Measurements from ENCODE around the gene AKIRIN1. TPM values are rescaled to one million over a fixed set of nuclear protein-coding genes. Genes with fewer than 3 reads are reported as not detected.
"Not testable (repeated sequence)": the region's sequence is repeated elsewhere in the genome, so short reads cannot be mapped to it uniquely, and the experiment has no call there.

AKIRIN1 gene
- polyA plus RNA-seq, 3 donors, result 9.5 to 47.0 (median 45.8) TPM

DNA sequence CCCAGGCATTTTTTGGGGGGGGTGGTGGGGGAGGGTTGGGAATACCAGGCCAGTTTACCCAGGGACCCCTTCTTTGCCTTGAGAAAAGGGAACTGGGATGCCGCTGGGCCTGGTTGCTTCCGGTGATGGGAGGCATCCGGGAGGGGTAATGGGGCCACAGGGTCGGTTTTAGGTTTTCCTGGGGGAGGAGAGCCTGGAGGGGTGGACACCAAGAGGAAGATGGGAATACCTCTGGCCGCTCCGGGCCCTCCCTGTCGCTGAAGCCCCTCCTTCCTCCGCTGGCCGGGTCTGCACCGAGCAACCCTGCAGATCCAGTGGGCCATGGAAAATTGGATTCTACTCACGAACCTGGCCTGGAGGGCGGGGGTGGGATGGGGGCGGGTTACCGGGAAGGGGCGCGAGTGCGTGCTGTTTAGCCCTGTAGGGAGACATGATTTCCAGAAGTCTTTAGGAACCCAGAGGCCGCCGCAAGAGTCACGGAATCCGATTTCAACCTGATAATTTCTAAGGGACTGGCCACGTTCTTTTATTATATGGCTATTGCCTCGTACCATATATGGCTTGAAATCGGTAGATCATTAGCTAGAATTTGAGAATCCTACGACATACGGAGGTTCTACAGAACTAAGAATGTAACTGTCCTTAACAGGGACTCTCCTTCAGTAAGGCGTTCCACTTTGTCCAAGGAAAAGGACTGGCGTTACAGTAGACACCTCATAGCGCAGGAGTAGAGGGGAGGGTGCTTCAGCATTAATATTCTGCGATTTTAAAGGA lies 749 bp downstream of the AKIRIN1 start:
- H3K27ac ChIP-seq (ENCODE audit: low read depth, low read length), result peak overlapping the region; percentile 91
- 0 to 1% (median 1%) methylated on average over 30 of the region's 30 CpGs for WGBS, 3 donors

DNA sequence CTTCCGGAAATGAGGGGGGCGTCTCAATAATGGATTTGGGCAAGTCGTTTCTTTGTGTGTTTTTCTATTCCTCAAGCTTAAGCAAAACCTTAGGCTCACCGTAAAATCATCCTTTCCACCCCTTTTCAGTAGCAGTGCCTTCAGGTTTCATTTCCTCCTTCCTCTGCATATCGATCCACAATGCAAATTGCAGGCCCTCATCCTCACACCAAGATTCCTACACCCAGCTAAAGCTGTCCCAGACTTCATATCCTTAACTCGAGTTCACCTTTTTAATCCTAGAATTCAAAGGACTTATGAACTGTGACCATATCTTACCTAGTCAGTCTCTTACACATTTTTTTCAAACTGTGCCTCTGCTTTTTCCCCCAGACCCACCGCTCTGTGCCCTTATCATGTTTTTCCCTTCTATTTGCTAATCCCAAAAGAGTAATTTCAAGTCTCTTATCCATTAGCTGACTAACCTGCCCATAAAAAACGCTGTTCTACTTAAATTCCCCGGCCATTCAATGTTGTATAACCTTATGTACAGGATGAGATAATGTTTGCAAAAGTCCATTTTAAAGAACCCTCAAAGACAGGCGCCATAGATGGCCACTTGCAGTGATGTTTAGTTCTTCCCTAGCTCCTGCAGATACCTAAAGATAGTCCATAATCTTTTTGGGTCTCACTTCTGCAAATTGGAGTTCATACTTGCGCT lies 1.5 kb downstream of the AKIRIN1 start:
- WGBS, 3 donors, result 15 to 30% (median 26%) methylated on average over 11 of the region's 11 CpGs
- no peak overlapping the region for H3K27ac ChIP-seq (ENCODE audit: low read depth, low read length)

- 83 to 91% (median 91%) methylated on average over 5 of the region's 5 CpGs for WGBS, 3 donors
- H3K27ac ChIP-seq (ENCODE audit: low read depth, low read length), result no peak overlapping the region
These were observed 3.1 kb downstream of the AKIRIN1 start for GRCh38 chr1:38994196-38994595.

GRCh38 chr1:38997034-38997900 lies 6.2 kb downstream of the AKIRIN1 start:
- no peak overlapping the region for H3K27ac ChIP-seq (ENCODE audit: low read depth, low read length)
- WGBS, 3 donors, result 47 to 68% (median 59%) methylated on average over 4 of the region's 4 CpGs

GRCh38 chr1:38997901-38998190 lies 6.8 kb downstream of the AKIRIN1 start:
- 37 to 55% (median 48%) methylated on average over 3 of the region's 3 CpGs for WGBS, 3 donors
- no peak overlapping the region for H3K27ac ChIP-seq (ENCODE audit: low read depth, low read length)

GRCh38 chr1:39001516-39002421 lies 10.7 kb downstream of the AKIRIN1 start:
- H3K27ac ChIP-seq (ENCODE audit: low read depth, low read length), result no peak overlapping the region
- WGBS, 3 donors, result 86 to 89% (median 88%) methylated on average over 5 of the region's 5 CpGs

DNA sequence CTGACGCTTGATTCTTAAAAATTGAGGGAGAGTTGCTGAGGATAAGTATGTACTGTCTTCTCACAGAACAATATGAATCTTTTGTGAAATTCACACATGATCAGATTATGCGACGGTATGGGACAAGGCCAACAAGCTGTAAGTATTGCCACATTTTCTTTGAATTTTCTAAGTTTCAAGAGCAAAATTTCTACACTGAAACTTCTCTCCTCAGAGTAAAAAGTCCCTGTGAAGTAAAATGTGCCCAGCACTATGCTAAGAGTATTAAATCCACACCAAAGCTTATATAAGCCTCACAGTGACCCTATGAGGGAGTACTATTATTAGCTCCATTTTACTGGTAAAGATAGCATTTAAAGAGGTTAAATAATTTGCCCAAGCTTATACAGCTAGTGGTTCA lies 12.2 kb downstream of the AKIRIN1 start:
- H3K27ac ChIP-seq (ENCODE audit: low read depth, low read length), result no peak overlapping the region
- 58 to 76% (median 75%) methylated on average over 3 of the region's 3 CpGs for WGBS, 3 donors

DNA sequence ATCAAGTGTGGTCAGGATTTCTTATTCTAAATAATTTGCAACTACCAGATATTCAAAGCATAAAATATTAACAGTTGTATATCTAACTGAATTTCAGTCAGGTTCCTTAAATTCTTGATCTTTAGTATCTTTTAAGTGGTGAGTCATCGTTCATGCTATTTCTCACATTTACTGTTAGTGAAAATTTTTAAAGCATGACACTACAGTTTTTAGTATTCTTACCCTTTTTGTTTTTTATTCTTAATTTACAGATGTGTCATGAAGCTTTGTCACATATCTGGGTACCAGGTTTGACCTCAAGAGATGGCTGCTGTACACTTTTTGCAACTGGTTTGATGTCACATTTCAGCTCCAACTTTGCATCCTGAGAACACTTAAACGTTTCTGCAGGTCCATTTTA lies 12.7 kb downstream of the AKIRIN1 start:
- H3K27ac ChIP-seq (ENCODE audit: low read depth, low read length), result no peak overlapping the region
- WGBS, 3 donors, result 75 to 83% (median 75%) methylated on average over 2 of the region's 2 CpGs

DNA sequence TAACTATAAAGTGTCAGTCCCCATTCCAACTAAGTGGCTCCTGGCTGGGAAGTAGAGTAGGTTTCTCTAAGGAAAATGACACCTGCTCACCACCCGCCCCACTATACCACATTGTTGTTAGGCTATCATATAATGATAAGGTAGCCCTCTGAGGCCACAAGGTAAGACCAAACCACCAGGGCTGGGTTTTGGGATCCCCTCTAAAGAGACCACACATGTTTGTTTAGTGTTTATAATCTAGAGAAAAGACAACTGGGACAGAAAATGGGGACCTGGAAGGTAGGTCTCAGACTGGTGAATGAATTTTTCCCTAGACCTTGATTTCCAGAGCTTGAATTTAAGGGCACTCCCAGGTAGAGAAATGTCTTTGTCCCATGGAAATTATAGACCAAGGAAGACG lies 15.2 kb downstream of the AKIRIN1 start:
- 76 to 97% (median 91%) methylated on average over 2 of the region's 2 CpGs for WGBS, 3 donors
- no peak overlapping the region for H3K27ac ChIP-seq (ENCODE audit: low read depth, low read length)

- WGBS, 3 donors, result 92 to 94% (median 93%) methylated on average over 13 of the region's 13 CpGs
These were observed 15.9 kb downstream of the AKIRIN1 start for GRCh38 chr1:39006726-39007645.

GRCh38 chr1:39014956-39015355 lies 23.9 kb downstream of the AKIRIN1 start:
- WGBS, 3 donors, result 86 to 92% (median 90%) methylated on average over 8 of the region's 8 CpGs
- not testable (repeated sequence) for H3K27ac ChIP-seq (ENCODE audit: low read depth, low read length)

More at GRCh38 chr1:39006726-39007645, 15.9 kb downstream of the AKIRIN1 start:
- no peak overlapping the region for H3K27ac ChIP-seq (ENCODE audit: low read depth, low read length)

DNA sequence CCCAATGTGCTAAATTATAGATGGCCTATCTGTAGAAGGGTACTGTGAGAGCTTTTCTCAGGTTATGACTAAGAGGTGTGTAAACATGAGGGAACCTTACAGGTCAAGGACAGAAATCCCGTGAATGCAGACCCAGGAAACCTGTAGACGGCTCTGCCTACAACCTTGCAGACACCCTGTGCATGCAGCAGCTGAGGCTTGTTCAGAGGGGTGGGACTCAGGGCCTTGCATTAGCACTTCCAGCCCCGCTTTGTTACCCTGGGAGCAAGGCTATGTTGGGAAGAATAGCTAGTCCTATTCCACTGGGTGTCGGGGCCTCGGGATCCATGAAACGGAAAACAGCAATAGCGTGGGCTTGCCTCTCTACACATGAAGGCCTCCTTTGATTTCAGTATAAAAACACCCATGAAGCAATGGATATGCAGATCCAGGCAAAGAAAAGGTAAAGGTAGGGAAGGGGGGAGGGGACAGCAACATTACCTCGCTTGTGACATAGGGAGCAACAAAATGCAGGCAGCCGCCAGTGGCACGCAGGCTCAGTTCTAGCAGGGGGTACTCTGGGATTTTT lies 25.6 kb downstream of the AKIRIN1 start:
- H3K27ac ChIP-seq (ENCODE audit: low read depth, low read length), result no peak overlapping the region
- whole genome bisulfite sequencing, 3 donors, result 66 to 88% (median 85%) methylated on average over 10 of the region's 10 CpGs

DNA sequence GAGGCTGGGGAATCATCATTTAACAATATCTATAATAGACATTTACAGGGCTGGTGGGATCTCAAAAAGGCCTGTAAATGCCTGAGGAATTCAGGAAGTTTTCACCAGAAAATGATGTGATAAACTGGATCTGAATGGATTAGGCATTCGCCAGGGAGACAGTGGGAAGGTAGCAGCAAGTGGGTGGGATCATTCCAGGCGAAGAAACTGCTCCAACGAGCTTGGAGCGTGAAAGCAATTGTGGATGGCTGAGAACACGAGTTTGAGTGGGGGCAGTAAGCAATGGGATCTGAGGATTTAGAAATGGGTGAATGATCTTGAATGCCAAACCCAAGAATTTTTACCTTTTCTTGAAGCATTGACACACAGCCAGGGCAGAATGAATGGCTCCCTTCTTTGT lies 26.2 kb downstream of the AKIRIN1 start:
- WGBS, 3 donors, result 78 to 81% (median 81%) methylated on average over 5 of the region's 5 CpGs
- no peak overlapping the region for H3K27ac ChIP-seq (ENCODE audit: low read depth, low read length)

DNA sequence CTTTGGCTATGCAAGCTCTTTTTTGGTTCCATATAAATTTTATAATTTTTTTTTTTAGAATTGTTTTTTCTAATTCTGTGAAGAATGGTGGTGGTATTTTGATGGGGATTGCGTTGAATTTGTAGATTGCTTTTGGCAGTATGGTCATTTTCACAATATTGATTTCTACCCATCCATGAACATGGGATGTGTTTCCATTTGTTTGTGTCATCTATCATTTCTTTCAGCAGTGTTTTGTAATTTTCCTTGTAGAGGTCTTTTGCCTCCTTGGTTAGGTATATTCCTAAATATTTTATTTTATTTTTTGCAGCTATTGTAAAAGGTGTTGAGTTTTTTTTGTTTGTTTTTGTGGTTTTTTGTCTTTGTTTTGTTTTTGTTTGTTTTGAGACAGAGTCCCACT lies 29.4 kb downstream of the AKIRIN1 start:
- WGBS, 3 donors, result 26 to 93% (median 42%) methylated on average over 1 of the region's 1 CpG

GRCh38 chr1:39021426-39021825 lies 30.4 kb downstream of the AKIRIN1 start:
- WGBS, 3 donors, result 56 to 75% (median 62%) methylated on average over 1 of the region's 1 CpG

More for the DNA sequence above, 29.4 kb downstream of the AKIRIN1 start:
- H3K27ac ChIP-seq (ENCODE audit: low read depth, low read length), result not testable (repeated sequence)

DNA sequence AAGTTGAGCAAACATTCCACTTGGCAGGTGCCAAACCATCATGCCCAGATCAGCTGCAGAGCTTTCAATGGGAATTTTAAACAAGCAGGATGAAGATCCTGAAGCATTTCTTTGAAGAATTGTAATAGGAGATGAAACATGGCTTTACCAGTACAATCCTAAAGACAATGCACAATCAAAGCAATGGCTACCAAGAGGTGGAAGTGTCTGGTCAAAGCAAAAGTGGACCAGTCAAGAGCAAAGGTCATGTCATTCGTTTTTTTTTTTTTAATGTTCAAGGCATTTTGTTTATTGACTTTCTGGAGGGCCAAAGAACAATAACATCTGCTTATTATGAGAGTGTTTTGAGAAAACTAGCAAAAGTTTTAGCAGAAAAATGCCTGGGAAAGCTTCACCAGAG lies 32.1 kb downstream of the AKIRIN1 start:
- no peak overlapping the region for H3K27ac ChIP-seq (ENCODE audit: low read depth, low read length)
- 40 to 74% (median 64%) methylated on average over 1 of the region's 1 CpG for WGBS, 3 donors

More at GRCh38 chr1:39021426-39021825, 30.4 kb downstream of the AKIRIN1 start:
- H3K27ac ChIP-seq (ENCODE audit: low read depth, low read length), result no peak overlapping the region

Data from adipose tissue (tissue), 3 donors.